Neuronal stem cell (in vitro differentiated cells): ENCODE measurements around the gene ANO1.
A peak's percentile ranks its signal among the peaks of the same experiment; 100 is the strongest.

Experiments
- DNase-seq: peaks from one replicate; pipeline ENCODE4 v3.0.0-alpha.2; 2013; ENCODE audit warnings: low spot score
- H2AFZ ChIP-seq: one replicate; pipeline ENCODE4 v1.6.1; 2013; ENCODE audit warnings: mild to moderate bottlenecking, low read length, inconsistent platforms
- H2AK5ac ChIP-seq: 2 replicates; pipeline ENCODE4 v1.6.1; 2013; ENCODE audit warnings: low read depth, mild to moderate bottlenecking, inconsistent platforms, low read length, moderate library complexity, mixed read lengths
- H2BK120ac ChIP-seq: 2 replicates; pipeline ENCODE4 v1.6.1; 2013; ENCODE audit warnings: low read depth, mild to moderate bottlenecking, inconsistent platforms, low read length, moderate library complexity, mixed read lengths
- H2BK12ac ChIP-seq: one replicate; pipeline ENCODE4 v1.6.1; 2013; ENCODE audit warnings: low read length, inconsistent platforms
- H2BK15ac ChIP-seq: 2 replicates; pipeline ENCODE4 v1.6.1; 2013; ENCODE audit warnings: mild to moderate bottlenecking, low read length, inconsistent platforms, mixed read lengths
- H2BK5ac ChIP-seq: one replicate; pipeline ENCODE4 v1.6.1; 2013; ENCODE audit warnings: inconsistent platforms, mild to moderate bottlenecking, low read length, moderate library complexity
- H3K14ac ChIP-seq: one replicate; pipeline ENCODE4 v1.6.1; 2013; ENCODE audit warnings: low read length, inconsistent platforms
- H3K18ac ChIP-seq: 2 replicates; pipeline ENCODE4 v1.6.1; 2013; ENCODE audit warnings: low read length, inconsistent platforms
- H3K23ac ChIP-seq: 2 replicates; pipeline ENCODE4 v1.6.1; 2013; ENCODE audit warnings: low read depth, mild to moderate bottlenecking, mixed read lengths, low read length, inconsistent platforms; ENCODE audit not compliant: poor library complexity
- H3K27ac ChIP-seq: replicated peaks from 3 replicates; pipeline ENCODE4 v1.5.1; 2013; ENCODE audit warnings: low read length, inconsistent platforms
- H3K27me3 ChIP-seq, 3 experiments: 2 replicates each; pipeline ENCODE4 v1.6.1; 2013; ENCODE audit warnings: low read length in 3 of 3, mild to moderate bottlenecking in 2 of 3, inconsistent platforms in 1 of 3, low read depth in 1 of 3, mixed read lengths in 1 of 3, moderate library complexity in 1 of 3; ENCODE audit not compliant: control insufficient read depth in 3 of 3, insufficient read depth in 3 of 3
- H3K36me3 ChIP-seq, 2 donors: replicated peaks in 1 of 2; 2 replicates each; pipeline ENCODE4 v1.6.1; 2013; ENCODE audit warnings: low read length in 2 of 2; ENCODE audit not compliant: control insufficient read depth in 2 of 2, insufficient read depth in 2 of 2
- H3K4ac ChIP-seq: 2 replicates; pipeline ENCODE4 v1.6.1; 2013; ENCODE audit warnings: inconsistent platforms, mild to moderate bottlenecking, low read length, moderate library complexity
- H3K4me1 ChIP-seq, 2 donors: 1 replicate in 1 of 2; 2 replicates in 1 of 2; pipeline ENCODE4 v1.6.1; 2013; ENCODE audit warnings: low read length in 2 of 2, low read depth in 1 of 2; ENCODE audit not compliant: control insufficient read depth in 2 of 2, insufficient read depth in 1 of 2
- H3K4me2 ChIP-seq: one replicate; pipeline ENCODE4 v1.6.1; 2013; ENCODE audit warnings: mild to moderate bottlenecking, low read length, inconsistent platforms; ENCODE audit not compliant: insufficient read depth, poor library complexity, severe bottlenecking
- H3K4me3 ChIP-seq, 2 donors: 2 replicates each; pipeline ENCODE4 v1.5.1; 2013; ENCODE audit warnings: low read length in 2 of 2, mild to moderate bottlenecking in 2 of 2, inconsistent platforms in 1 of 2, moderate library complexity in 1 of 2
- H3K79me1 ChIP-seq: one replicate; pipeline ENCODE4 v1.6.1; 2013; ENCODE audit warnings: low read depth, mild to moderate bottlenecking, inconsistent platforms, low read length, moderate library complexity
- H3K9ac ChIP-seq: one replicate; pipeline ENCODE4 v1.6.1; 2013; ENCODE audit warnings: mild to moderate bottlenecking, low read depth, low read length, inconsistent platforms; ENCODE audit not compliant: poor library complexity
- H3K9me3 ChIP-seq, 2 donors: replicated peaks in 1 of 2; 2 replicates each; pipeline versions ENCODE3 to v1.6.1; 2013; ENCODE audit warnings: low read length in 2 of 2, mild to moderate bottlenecking in 2 of 2, inconsistent platforms in 1 of 2, low read depth in 1 of 2, mixed read lengths in 1 of 2, moderate library complexity in 1 of 2; ENCODE audit not compliant: control insufficient read depth in 2 of 2, insufficient read depth in 1 of 2
- H4K8ac ChIP-seq: one replicate; pipeline ENCODE4 v1.6.1; 2013; ENCODE audit warnings: low read depth, mild to moderate bottlenecking, inconsistent platforms, low read length, moderate library complexity
- H4K91ac ChIP-seq: one replicate; pipeline ENCODE4 v1.6.1; 2013; ENCODE audit warnings: low read length, low read depth, mild to moderate bottlenecking, inconsistent platforms; ENCODE audit not compliant: poor library complexity
- WGBS, 2 donors: extraction: QIAGEN DNeasy Blood & Tissue Kit; methylation state at CpG; one replicate each; pipeline ENCODE4 v1.1.7; 2013; ENCODE audit warnings: missing lambda C conversion rate in 2 of 2, mixed read lengths in 1 of 2; ENCODE audit not compliant: insufficient read length in 2 of 2, insufficient replicate concordance in 1 of 2; ENCODE audit errors: extremely low coverage in 2 of 2; 5-methylcytosine and 5-hydroxymethylcytosine counted together

The ANO1 gene

GRCh38 chr11:70153133-70153727, 75.1 kb downstream of the ANO1 start:
- Histone ChIP-seq H2BK12ac (no peak overlapping the region), H3K23ac (no peak overlapping the region), H3K4me1 (peaks cover 0 to 1% of the 10 kb centered on the region in 2 donors), H3K27me3 (peaks cover 0 to 43% (median 3%) of the 10 kb centered on the region in 3 experiments), H4K91ac (no peak overlapping the region), H3K27ac (no peak overlapping the region), H3K9me3 (no peaks in the 10 kb centered on the region), H3K14ac (no peak overlapping the region), H3K79me1 (no peaks in the 10 kb centered on the region), H2AFZ (no peak overlapping the region), H2BK120ac (no peak overlapping the region), H3K9ac (no peak overlapping the region), H3K36me3 (no peaks in the 10 kb centered on the region), H3K18ac (no peak overlapping the region), H2BK5ac (no peak overlapping the region), H4K8ac (no peak overlapping the region), H2AK5ac (no peak overlapping the region), H3K4me3 (no peak overlapping the region), H3K4me2 (no peak overlapping the region), H2BK15ac (no peak overlapping the region), H3K4ac (no peak overlapping the region)
- no CpG with 5 or more reads among the region's 7 CpGs for WGBS, 2 donors
- no peak for DNase-seq

- H2BK5ac ChIP-seq = no peak overlapping the region
These were observed 77.3 kb downstream of the ANO1 start for GRCh38 chr11:70155386-70155785.

GRCh38 chr11:70156291-70157037, 78.3 kb downstream of the ANO1 start:
- Histone ChIP-seq H2BK15ac (no peak overlapping the region), H3K27ac (no peak overlapping the region), H4K91ac (no peak overlapping the region), H3K4me2 (no peak overlapping the region), H3K14ac (no peak overlapping the region), H4K8ac (no peak overlapping the region), H2BK12ac (no peak overlapping the region), H3K27me3 (peaks cover 0 to 37% (median 3%) of the 10 kb centered on the region in 3 experiments), H2AK5ac (no peak overlapping the region), H3K4ac (no peak overlapping the region), H3K36me3 (no peaks in the 10 kb centered on the region), H2AFZ (no peak overlapping the region), H3K23ac (no peak overlapping the region), H3K4me3 (no peak overlapping the region), H3K9me3 (no peaks in the 10 kb centered on the region), H2BK120ac (no peak overlapping the region), H3K4me1 (peaks cover 0 to 1% of the 10 kb centered on the region in 2 donors), H2BK5ac (no peak overlapping the region), H3K18ac (no peak overlapping the region), H3K79me1 (no peaks in the 10 kb centered on the region), H3K9ac (no peak overlapping the region)
- no peak for DNase-seq
- no CpG with 5 or more reads among the region's 18 CpGs for WGBS, 2 donors

More at GRCh38 chr11:70155386-70155785, 77.3 kb downstream of the ANO1 start:
- Histone ChIP-seq H3K14ac (no peak overlapping the region), H3K36me3 (no peaks in the 10 kb centered on the region), H2BK12ac (no peak overlapping the region), H3K9me3 (no peaks in the 10 kb centered on the region), H3K27ac (no peak overlapping the region), H2AK5ac (peak overlapping the region; percentile 20), H2AFZ (no peak overlapping the region), H3K18ac (no peak overlapping the region), H2BK120ac (no peak overlapping the region), H4K91ac (no peak overlapping the region), H3K4me1 (peaks cover 0 to 1% of the 10 kb centered on the region in 2 donors), H3K9ac (no peak overlapping the region), H3K4ac (no peak overlapping the region), H4K8ac (no peak overlapping the region), H3K23ac (no peak overlapping the region), H3K27me3 (peaks cover 0 to 40% (median 3%) of the 10 kb centered on the region in 3 experiments), H3K79me1 (no peaks in the 10 kb centered on the region), H2BK15ac (peak overlapping the region; percentile 39), H3K4me3 (no peak overlapping the region), H3K4me2 (no peak overlapping the region)
- WGBS, 2 donors = no CpG with 5 or more reads among the region's 14 CpGs
- no peak for DNase-seq

- DNase-seq = no peak
- no peak overlapping the region for H4K91ac ChIP-seq
These were observed 80.1 kb downstream of the ANO1 start for GRCh38 chr11:70158201-70158600.

More at GRCh38 chr11:70158201-70158600, 80.1 kb downstream of the ANO1 start:
- Histone ChIP-seq H2BK15ac (peak overlapping the region; percentile 2), H3K4me3 (no peak overlapping the region), H3K4me2 (no peak overlapping the region), H2AK5ac (peak overlapping the region; percentile 34), H2BK12ac (no peak overlapping the region), H4K8ac (no peak overlapping the region), H2AFZ (no peak overlapping the region), H3K27ac (no peak overlapping the region), H2BK5ac (no peak overlapping the region), H3K27me3 (peaks cover 0 to 26% (median 0%) of the 10 kb centered on the region in 3 experiments), H3K9ac (no peak overlapping the region), H3K14ac (peak overlapping the region; percentile 75), H3K23ac (no peak overlapping the region), H3K18ac (peak overlapping the region; percentile 5), H3K79me1 (no peaks in the 10 kb centered on the region), H2BK120ac (no peak overlapping the region), H3K4ac (no peak overlapping the region), H3K9me3 (no peaks in the 10 kb centered on the region), H3K36me3 (no peaks in the 10 kb centered on the region), H3K4me1 (peaks cover 0 to 6% of the 10 kb centered on the region in 2 donors)
- no CpG with 5 or more reads among the region's 8 CpGs for WGBS, 2 donors
